H9 (cell line): ENCODE data around the gene ADARB2. TPM values are rescaled to one million over a fixed set of nuclear protein-coding genes. Genes with fewer than 3 reads are reported as not detected.

Experiments
- DNase-seq: peaks from one replicate; pipeline ENCODE4 v3.0.0-alpha.2; 2017
- H2AFZ ChIP-seq: one replicate; pipeline ENCODE4 v1.6.1; 2013; ENCODE audit warnings: mild to moderate bottlenecking, low read length, control low read depth, moderate library complexity
- H2AK5ac ChIP-seq: 2 replicates; pipeline ENCODE4 v1.6.1; 2013; ENCODE audit warnings: low read length, control low read depth, mixed read lengths; ENCODE audit not compliant: insufficient read length
- H2BK120ac ChIP-seq: one replicate; pipeline ENCODE4 v1.6.1; 2013; ENCODE audit warnings: low read depth, mild to moderate bottlenecking, low read length, control low read depth, inconsistent platforms; ENCODE audit not compliant: poor library complexity, severe bottlenecking
- H2BK12ac ChIP-seq: 2 replicates; pipeline ENCODE4 v1.6.1; 2013; ENCODE audit warnings: low read length, control low read depth, mixed read lengths, low read depth; ENCODE audit not compliant: insufficient read length
- H2BK15ac ChIP-seq: 2 replicates; pipeline ENCODE4 v1.6.1; 2013; ENCODE audit warnings: low read depth, low read length, control low read depth
- H2BK20ac ChIP-seq: one replicate; pipeline ENCODE4 v1.6.1; 2013; ENCODE audit warnings: low read depth, mild to moderate bottlenecking, low read length, control low read depth, inconsistent platforms; ENCODE audit not compliant: poor library complexity, severe bottlenecking
- H2BK5ac ChIP-seq: 2 replicates; pipeline ENCODE4 v1.6.1; 2013; ENCODE audit warnings: low read length, control low read depth, mixed read lengths; ENCODE audit not compliant: insufficient read length
- H3K14ac ChIP-seq: 2 replicates; pipeline ENCODE4 v1.6.1; 2013; ENCODE audit warnings: low read length, control low read depth; ENCODE audit not compliant: insufficient read depth
- H3K18ac ChIP-seq: 2 replicates; pipeline ENCODE4 v1.6.1; 2013; ENCODE audit warnings: low read depth, mild to moderate bottlenecking, mixed read lengths, low read length, control low read depth; ENCODE audit not compliant: insufficient read length
- H3K23ac ChIP-seq: 2 replicates; pipeline ENCODE4 v1.6.1; 2013; ENCODE audit warnings: low read length, control low read depth, mixed read lengths, low read depth; ENCODE audit not compliant: insufficient read length
- H3K23me2 ChIP-seq: 2 replicates; pipeline ENCODE4 v1.6.1; 2013; ENCODE audit warnings: low read depth, mild to moderate bottlenecking, mixed read lengths, low read length, control low read depth; ENCODE audit not compliant: insufficient read length, poor library complexity, severe bottlenecking
- H3K27ac ChIP-seq: 2 replicates; pipeline ENCODE4 v1.5.1; 2013; ENCODE audit warnings: low read length, control low read depth, mixed read lengths, low read depth; ENCODE audit not compliant: insufficient read length
- H3K27me3 ChIP-seq: 2 replicates; pipeline ENCODE4 v1.6.1; 2013; ENCODE audit warnings: low read length, control low read depth, inconsistent platforms; ENCODE audit not compliant: insufficient read depth
- H3K4ac ChIP-seq: 2 replicates; pipeline ENCODE4 v1.6.1; 2013; ENCODE audit warnings: low read depth, mild to moderate bottlenecking, control low read depth, inconsistent platforms, low read length, moderate library complexity
- H3K4me1 ChIP-seq: 2 replicates; pipeline ENCODE4 v1.6.1; 2013; ENCODE audit warnings: low read length, control low read depth, inconsistent platforms; ENCODE audit not compliant: insufficient read depth
- H3K4me2 ChIP-seq: 2 replicates; pipeline ENCODE4 v1.6.1; 2013; ENCODE audit warnings: low read length, control low read depth, mixed read lengths; ENCODE audit not compliant: insufficient read length, insufficient read depth
- H3K56ac ChIP-seq: 2 replicates; pipeline ENCODE4 v1.6.1; 2013; ENCODE audit warnings: low read depth, mild to moderate bottlenecking, mixed read lengths, low read length, control low read depth; ENCODE audit not compliant: insufficient read length
- H3K79me1 ChIP-seq: 2 replicates; pipeline ENCODE4 v1.6.1; 2013; ENCODE audit warnings: low read depth, mild to moderate bottlenecking, moderate library complexity, low read length, control low read depth, inconsistent platforms; ENCODE audit not compliant: insufficient read depth, poor library complexity, severe bottlenecking
- H3K79me2 ChIP-seq: 2 replicates; pipeline ENCODE4 v1.6.1; 2013; ENCODE audit warnings: low read length, control low read depth, inconsistent platforms; ENCODE audit not compliant: insufficient read depth
- H3K9ac ChIP-seq: 2 replicates; pipeline ENCODE4 v1.6.1; 2013; ENCODE audit warnings: low read length, control low read depth, mixed read lengths; ENCODE audit not compliant: insufficient read length; ENCODE audit errors: extremely low read depth
- H3K9me3 ChIP-seq: one replicate; pipeline ENCODE4 v1.6.1; 2013; ENCODE audit warnings: low read depth, low read length, inconsistent platforms; ENCODE audit not compliant: control insufficient read depth
- H3T11ph ChIP-seq: one replicate; pipeline ENCODE4 v1.6.1; 2013; ENCODE audit warnings: mild to moderate bottlenecking, low read length, control low read depth, inconsistent platforms
- H4K20me1 ChIP-seq: one replicate; pipeline ENCODE4 v1.6.1; 2013; ENCODE audit not compliant: control insufficient read depth, insufficient read length, insufficient read depth
- H4K5ac ChIP-seq: 2 replicates; pipeline ENCODE4 v1.6.1; 2013; ENCODE audit warnings: low read depth, mild to moderate bottlenecking, mixed read lengths, low read length, control low read depth; ENCODE audit not compliant: insufficient read length
- H4K8ac ChIP-seq: replicated peaks from 2 replicates; pipeline ENCODE4 v1.6.1; 2013; ENCODE audit warnings: low read length, control low read depth, mixed read lengths, low read depth; ENCODE audit not compliant: insufficient read length
- H4K91ac ChIP-seq: 2 replicates; pipeline ENCODE4 v1.6.1; 2013; ENCODE audit warnings: low read depth, mild to moderate bottlenecking, moderate library complexity, mixed read lengths, low read length, control low read depth; ENCODE audit not compliant: insufficient read length
- H3K27ac Mint-ChIP-seq, 3 experiments: 2 replicates in 2 of 3; 3 replicates in 1 of 3; pipeline ENCODE4 v1.8.0; 2020 to 2021; ENCODE audit warnings: mixed read lengths in 3 of 3, mild to moderate bottlenecking in 1 of 3, moderate library complexity in 1 of 3
- H3K27me3 Mint-ChIP-seq: 2 replicates; pipeline ENCODE4 v1.8.0; 2021; ENCODE audit warnings: low read depth, mild to moderate bottlenecking, moderate library complexity, mixed read lengths
- H3K36me3 Mint-ChIP-seq, 3 experiments: 2 replicates in 2 of 3; 3 replicates in 1 of 3; pipeline ENCODE4 v1.8.0; 2020 to 2021; ENCODE audit warnings: low read depth in 3 of 3, mixed read lengths in 3 of 3; ENCODE audit not compliant: insufficient read depth in 1 of 3
- H3K4me1 Mint-ChIP-seq, 2 experiments: 2 replicates each; pipeline ENCODE4 v1.8.0; 2020; ENCODE audit warnings: mixed read lengths in 2 of 2
- H3K4me3 Mint-ChIP-seq, 2 experiments: 2 replicates in 1 of 2; 3 replicates in 1 of 2; pipeline ENCODE4 v1.8.0; 2020 to 2021; ENCODE audit warnings: mild to moderate bottlenecking in 2 of 2, mixed read lengths in 2 of 2, moderate library complexity in 1 of 2
- H3K9me3 Mint-ChIP-seq, 2 experiments: 2 replicates in 1 of 2; 3 replicates in 1 of 2; pipeline ENCODE4 v1.8.0; 2020; ENCODE audit warnings: mild to moderate bottlenecking in 2 of 2, mixed read lengths in 2 of 2, moderate library complexity in 1 of 2
- CTCF ChIP-seq: fragments of 200-600 bp; sonication (generic); conservative IDR thresholded peaks from 3 replicates; pipeline ENCODE4 v1.8.0; 2021; ENCODE audit warnings: antibody characterized with exemption, mild to moderate bottlenecking
- WGBS: extraction: QIAGEN DNeasy Blood & Tissue Kit; methylation state at CpG from one replicate; pipeline ENCODE4 v1.1.7; 2013; ENCODE audit warnings: missing lambda C conversion rate, low lambda C conversion rate, mixed read lengths; ENCODE audit not compliant: insufficient read length; ENCODE audit errors: extremely low coverage; 5-methylcytosine and 5-hydroxymethylcytosine counted together
- total RNA-seq: library from RNA; stranded (reverse); gene quantifications from 2 replicates; pipeline ENCODE4 v1.2.1, GENCODE V29; 2021

The ADARB2 gene
- total RNA-seq, 1 experiment from 2014 or later = 0.87 TPM

- Histone ChIP-seq H3K4ac (no peak overlapping the region), H4K91ac (no peak overlapping the region), H3K9me3 (no peaks in the 10 kb centered on the region), H2BK120ac (no peak overlapping the region), H4K20me1 (no peaks in the 10 kb centered on the region), H2BK20ac (no peak overlapping the region), H2AK5ac (no peak overlapping the region), H3K27me3 (no peaks in the 10 kb centered on the region), H2AFZ (no peak overlapping the region), H2BK15ac (no peak overlapping the region), H3K9ac (no peak overlapping the region), H3K23ac (no peak overlapping the region), H2BK5ac (no peak overlapping the region), H3K4me1 (no peaks in the 10 kb centered on the region), H3K27ac (no peak overlapping the region), H3K14ac (no peak overlapping the region), H3T11ph (no peak overlapping the region), H4K5ac (no peak overlapping the region), H3K4me2 (no peak overlapping the region), H3K79me2 (no peaks in the 10 kb centered on the region), H2BK12ac (no peak overlapping the region), H3K56ac (no peak overlapping the region), H4K8ac (no peak overlapping the region), H3K79me1 (no peaks in the 10 kb centered on the region), H3K18ac (no peak overlapping the region), H3K23me2 (no peaks in the 10 kb centered on the region)
- Mint-ChIP-seq H3K9me3 (no peaks in the 10 kb centered on the region), H3K4me3 (no peak overlapping the region), H3K27ac (no peak overlapping the region), H3K4me1 (peaks cover 11 to 21% of the 10 kb centered on the region in 2 experiments), H3K27me3 (peaks cover 10% of the 10 kb centered on the region), H3K36me3 (no peaks in the 10 kb centered on the region)
- no peak for DNase-seq
- TF ChIP-seq CTCF = no peak
- no CpG with 5 or more reads among the region's 16 CpGs for WGBS
Observed at GRCh38 chr10:1560535-1561192, 176.7 kb downstream of the ADARB2 start.
